Left lobe of liver (tissue), 2 donors: ENCODE data around the gene ARF4. TPM values are rescaled to one million over a fixed set of nuclear protein-coding genes. Genes with fewer than 3 reads are reported as not detected.
A peak's percentile ranks its signal among the peaks of the same experiment; 100 is the strongest.

Source experiments
- ATAC-seq: fragments of 200-7000 bp; cut with Tn5 transposase; one replicate; pipeline ENCODE4 v1.9.1; 2020; ENCODE audit warnings: mild to moderate bottlenecking, moderate library complexity
- DNase-seq: peaks from one replicate; pipeline ENCODE4 v3.0.0-alpha.2; 2020; ENCODE audit warnings: low spot score
- total RNA-seq: library from RNA; stranded (reverse); gene quantifications from one replicate; pipeline ENCODE4 v1.2.1, GENCODE V29; 2021
- donor health status: DM: no; HTN: no; CAD: no; lungs with moderate emphysema.
- donor health status: DM: no; HTN: yes; CAD: no.

ARF4 gene
- total RNA-seq, 1 donor from 2014 or later, result 62.3 TPM

DNA sequence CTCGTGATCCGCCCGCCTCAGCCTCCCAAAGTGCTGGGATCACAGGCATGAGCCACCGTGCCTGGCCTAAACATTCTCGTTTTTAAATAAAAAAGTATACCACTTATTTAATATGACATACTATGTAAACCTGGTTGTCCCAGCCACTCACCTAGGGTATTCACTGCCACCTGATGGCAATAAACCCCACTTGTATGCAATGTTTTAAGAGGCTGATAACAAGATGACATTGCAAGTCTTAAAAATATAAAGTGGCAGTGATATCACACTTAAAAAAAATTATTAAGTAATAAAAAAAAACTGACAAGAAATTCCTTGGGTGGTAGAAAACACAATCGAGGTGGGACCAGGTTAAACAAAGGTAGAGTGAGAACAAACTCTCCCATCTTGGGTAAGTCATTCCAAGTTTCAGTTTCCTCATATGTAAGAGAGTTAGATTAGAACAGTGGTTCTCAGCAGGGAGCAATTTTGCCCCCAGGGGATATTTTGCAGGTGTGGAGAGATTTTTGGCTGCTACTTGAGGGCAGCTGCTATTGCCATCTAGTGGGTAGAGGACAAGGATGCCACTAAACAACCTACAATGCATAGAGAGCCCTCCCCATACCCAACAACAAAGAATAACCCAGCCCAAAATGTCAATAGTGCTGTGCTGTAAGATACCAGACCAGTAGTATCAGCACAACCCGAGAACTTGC is 14.5 kb downstream of the ARF4 start:
- ATAC-seq (no peak), DNase-seq (no peak)

DNA sequence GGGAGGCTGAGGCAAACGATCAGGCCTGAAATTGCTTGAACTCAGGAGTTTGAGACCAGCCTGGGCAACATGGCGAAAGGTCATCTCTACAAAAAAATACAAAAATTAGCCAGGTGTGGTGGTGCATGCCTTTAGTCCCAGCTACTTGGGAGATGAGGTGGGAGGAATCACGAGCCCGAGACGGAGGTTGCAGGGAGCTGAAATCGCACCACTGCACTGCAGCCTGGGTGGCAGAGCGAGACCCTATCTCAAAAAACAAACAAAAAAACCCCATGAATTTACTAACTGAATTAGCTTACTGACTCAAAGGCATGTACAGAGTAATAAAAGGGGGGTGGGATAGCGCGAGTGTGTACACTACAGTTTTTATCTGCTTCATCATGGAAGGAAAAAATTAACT is 19.3 kb downstream of the ARF4 start:
- ATAC-seq (no peak), DNase-seq (no peak)

DNA sequence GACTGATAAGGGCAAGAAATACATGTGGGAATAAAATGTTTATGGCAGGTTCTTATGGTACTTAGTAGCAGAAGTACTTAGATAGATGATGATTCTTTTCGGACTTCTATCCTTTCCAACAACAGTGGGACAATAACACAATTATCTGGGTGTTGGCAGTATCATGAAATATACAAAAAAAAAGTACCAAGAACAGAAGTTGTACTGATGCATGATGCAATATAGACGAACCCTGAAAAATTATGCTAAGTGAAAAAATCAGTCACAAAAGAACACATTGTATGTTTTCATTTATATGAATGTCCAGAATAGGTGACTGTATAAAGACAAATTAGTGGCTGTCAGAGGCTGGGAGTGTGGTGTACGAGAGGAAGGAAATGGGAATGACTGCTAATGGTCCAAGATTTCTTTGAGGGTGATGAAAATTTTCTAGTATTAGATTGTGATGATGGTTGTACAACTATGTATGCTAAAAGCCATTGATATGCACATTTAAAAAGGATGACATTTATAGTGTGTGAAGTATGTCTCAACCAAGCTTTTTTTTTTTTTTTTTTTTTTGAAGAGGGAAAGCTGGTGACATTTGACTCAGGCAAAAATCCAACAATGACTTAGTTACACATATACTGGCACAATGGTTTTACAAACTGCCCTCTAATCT is 21.0 kb downstream of the ARF4 start:
- DNase-seq (no peak), ATAC-seq (no peak)

DNA sequence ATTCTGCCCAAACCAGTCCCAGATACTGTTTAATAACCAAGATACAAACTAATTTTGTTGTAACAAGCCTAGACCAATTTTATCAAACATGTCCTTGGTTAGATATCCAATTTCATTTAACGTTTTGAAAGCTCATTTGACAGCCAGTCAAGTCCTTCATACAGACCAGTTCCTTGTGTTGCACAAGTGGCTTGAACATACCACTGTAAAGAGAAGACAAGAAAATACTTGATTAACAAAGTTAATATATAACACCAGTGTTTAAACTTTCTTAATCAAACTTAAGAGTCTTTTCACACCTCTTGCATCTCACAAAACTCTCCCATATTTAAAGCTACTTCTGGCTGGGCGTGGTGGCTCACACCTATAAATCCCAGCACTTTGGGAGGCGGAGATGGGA is 25.0 kb downstream of the ARF4 start:
- ATAC-seq (no peak), DNase-seq (no peak)

DNA sequence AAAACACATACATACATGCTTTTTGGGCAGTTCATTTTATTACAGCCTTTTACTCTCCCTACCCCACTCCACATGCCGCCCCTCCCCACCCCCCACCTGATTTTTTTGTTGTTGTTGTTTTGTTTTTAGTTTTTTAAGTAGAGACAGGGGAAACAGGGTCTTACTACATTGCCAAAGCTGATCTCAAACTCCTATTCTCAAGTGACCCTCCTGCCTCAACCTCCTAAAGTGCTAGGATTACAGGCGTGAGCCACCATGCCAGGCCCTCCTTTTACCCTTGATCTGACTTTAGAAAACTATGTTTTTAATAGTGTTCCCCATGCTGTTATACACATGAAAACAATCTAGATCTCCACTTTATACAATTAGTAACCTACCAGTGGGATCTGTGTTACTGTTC is 26.3 kb downstream of the ARF4 start:
- ATAC-seq, result no peak
- no peak for DNase-seq

DNA sequence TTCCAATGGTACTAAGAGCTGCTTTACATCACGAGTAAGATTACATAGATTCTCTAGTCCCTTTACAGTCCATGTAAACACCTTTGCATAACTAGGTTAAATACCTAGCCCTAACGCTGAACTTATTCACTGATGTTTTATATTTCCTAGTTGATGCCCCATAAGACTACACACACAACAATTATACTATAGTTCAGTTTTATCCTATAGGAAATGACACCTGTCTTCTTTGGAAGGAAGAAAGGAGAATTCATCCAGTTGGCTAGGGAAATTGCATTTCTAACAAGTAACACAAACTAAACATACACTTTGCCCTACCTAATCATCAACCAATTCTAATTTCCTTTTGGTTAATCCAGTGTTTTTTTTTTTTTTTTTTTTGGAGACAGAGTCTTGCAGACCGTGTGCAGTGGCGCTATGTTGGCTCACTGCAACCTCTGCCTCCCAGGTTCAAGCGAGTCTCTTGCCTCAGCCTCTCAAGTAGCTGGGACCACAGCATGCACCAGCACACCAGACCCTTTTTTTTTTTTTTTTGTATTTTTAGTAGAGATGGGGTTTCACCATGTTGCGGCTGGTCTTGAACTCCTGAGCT is 27.2 kb downstream of the ARF4 start:
- peak; percentile 38 for ATAC-seq
- DNase-seq, result no peak

DNA sequence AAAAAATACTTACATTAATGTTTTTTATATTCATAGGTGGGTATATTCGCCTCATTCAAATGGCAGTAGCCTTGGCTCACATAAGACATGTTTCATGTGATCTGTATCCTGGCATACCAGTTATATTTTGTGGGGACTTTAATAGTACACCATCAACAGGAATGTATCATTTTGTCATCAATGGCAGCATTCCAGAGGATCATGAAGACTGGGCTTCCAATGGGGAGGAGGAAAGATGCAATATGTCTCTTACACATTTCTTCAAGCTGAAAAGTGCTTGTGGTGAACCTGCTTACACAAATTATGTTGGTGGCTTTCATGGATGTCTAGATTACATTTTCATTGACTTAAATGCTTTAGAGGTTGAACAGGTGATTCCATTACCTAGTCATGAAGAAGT is 37.6 kb downstream of the ARF4 start:
- ATAC-seq (no peak), DNase-seq (no peak)

DNA sequence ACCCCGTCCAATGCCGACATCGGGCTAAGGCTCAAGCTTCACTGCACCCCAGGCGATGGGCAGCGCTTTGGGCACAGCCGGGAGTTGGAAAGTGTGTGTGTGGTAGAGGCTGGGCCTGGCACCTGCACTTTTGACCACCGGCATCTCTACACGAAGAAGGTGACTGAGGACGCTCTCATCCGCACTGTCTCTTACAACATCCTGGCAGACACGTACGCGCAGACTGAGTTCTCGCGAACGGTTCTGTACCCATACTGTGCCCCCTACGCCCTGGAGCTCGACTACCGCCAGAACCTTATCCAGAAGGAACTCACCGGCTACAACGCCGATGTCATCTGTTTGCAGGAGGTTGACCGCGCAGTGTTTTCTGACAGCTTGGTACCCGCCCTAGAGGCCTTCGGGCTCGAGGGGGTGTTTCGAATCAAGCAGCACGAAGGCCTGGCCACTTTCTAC is 40.0 kb downstream of the ARF4 start:
- peak; percentile 48 for DNase-seq
- ATAC-seq, result peak; percentile 24

DNA sequence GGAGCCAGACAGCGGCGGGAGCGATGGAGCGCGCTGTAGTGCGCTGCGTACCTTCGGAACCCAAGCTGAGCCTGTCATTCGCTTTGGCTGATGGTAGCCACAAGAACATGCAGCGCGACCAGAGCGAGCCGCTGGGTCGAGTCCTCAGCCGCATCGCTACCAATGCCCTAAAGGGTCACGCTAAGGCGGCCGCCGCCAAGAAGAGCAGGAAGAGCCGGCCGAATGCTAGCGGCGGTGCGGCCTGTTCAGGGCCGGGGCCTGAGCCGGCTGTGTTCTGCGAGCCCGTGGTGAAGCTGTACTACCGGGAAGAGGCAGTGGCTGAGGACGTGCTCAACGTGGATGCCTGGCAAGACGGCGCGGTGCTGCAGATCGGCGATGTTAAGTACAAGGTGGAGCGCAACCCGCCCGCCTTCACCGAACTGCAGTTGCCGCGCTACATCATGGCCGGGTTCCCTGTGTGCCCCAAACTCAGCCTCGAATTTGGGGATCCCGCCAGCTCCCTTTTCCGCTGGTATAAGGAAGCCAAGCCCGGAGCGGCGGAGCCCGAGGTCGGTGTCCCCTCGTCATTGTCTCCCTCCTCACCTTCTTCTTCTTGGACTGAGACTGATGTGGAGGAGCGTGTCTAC is 40.6 kb downstream of the ARF4 start:
- ATAC-seq (peak; percentile 60), DNase-seq (no peak)

DNA sequence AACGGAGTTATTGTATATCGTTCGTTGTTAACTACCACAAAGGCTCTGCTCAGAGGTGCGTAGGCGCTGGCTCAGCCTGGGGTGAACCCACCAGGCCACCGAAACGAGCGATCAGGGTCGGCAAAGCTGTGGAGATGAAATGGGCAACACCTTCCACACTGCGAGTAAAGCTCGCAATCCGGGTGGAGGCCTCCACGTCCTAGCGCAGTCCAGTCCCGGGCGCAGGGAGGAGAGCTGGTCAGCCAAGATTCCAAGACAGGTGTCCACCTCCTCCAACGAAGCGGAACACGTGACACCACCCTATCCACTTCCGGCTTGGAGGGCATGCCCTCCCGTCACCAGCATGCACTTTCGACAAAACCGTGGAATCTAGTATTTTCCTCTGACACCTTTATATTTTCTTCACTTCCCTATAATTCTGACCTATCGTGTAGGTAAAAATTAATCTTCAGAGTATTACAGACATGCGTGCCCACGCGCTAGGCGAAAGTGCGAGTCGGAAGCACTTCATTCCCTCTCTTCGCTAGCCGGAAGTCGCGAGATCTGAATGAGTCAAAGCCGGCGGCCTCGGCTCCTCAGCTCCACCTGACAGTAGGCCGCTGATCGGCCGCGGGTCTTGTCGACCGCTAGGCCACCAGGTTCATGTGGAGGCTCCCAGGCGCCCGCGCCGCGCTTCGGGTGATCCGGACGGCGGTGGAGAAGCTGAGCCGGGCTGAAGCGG is 41.2 kb downstream of the ARF4 start, which contains the start of gene PDE12:
Gene PDE12 (plus strand): TSS at position 537 of the 721 bp plus-strand sequence. CDS start 106 bp downstream, at position 643.
- DNase-seq (peak; percentile 89), ATAC-seq (peak; percentile 92)

DNA sequence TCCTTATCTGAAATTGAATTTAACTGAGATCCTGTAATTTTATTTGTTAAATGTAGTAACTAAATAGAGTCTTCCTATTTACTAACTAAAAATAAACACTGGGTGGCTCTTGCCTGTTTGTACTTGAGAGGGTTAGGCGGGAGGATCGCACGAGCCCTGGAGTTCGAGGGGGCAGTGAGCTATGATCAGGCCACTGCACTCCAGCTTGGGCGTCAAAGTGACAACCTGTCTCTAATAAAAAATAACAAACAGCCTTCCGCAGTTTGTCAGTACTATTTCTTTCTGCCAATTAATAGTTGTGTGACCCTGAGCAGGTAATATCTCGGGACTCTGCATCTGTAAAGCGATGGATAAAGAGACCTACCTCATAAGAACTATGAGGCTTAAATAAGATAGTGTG is 41.8 kb downstream of the ARF4 start:
- peak; percentile 39 for ATAC-seq
- DNase-seq, result no peak

DNA sequence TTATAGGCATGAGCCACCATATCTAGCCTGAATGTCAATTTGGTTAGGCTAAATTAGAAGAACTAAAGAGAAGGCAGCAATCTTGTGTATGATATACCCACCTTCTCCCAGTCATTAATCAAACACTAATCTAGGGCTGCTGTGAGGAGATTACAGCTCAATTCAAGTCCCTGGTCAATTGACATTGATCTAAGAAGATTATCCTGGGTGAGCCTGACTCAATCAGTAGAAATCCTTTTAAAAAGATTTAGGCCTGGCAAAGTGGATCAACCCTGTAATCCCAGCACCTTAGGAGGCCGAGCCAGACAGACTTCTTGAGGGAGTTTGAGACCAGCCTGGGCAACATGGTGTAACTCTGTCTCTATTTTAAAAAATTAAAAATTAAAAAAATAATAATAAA is 50.5 kb downstream of the ARF4 start:
- ATAC-seq (no peak), DNase-seq (no peak)

DNA sequence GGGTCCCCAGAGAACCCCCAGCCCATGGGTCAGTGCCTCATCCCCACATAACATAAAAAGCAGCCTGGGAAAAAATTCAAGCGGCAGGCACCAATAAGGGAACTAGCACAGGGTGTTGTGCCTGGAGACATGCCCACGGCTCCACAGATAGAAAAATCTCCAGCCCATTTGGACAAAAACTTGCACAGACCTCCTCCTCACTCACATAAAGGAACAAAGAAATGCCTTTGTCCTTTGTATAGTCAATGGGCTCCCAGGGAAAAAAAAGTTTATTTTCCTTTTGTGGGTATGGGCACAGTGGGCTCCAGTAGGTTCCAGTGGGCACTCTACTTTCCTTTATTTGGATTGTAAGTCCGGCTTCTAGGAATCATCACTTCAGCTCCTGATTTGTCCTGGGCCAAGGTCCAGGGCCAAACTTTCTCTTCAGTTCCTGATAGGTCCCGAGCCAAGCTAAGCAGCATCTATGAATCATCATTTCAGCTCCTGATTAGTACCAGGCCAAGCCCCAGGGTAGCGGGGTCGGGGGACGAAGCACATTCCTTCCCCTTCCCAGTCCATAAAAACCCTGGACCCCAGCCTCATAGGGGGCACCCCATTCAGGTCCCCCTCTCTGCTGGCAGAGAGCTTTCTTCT is 51.4 kb downstream of the ARF4 start:
- DNase-seq (no peak), ATAC-seq (peak; percentile 13)

DNA sequence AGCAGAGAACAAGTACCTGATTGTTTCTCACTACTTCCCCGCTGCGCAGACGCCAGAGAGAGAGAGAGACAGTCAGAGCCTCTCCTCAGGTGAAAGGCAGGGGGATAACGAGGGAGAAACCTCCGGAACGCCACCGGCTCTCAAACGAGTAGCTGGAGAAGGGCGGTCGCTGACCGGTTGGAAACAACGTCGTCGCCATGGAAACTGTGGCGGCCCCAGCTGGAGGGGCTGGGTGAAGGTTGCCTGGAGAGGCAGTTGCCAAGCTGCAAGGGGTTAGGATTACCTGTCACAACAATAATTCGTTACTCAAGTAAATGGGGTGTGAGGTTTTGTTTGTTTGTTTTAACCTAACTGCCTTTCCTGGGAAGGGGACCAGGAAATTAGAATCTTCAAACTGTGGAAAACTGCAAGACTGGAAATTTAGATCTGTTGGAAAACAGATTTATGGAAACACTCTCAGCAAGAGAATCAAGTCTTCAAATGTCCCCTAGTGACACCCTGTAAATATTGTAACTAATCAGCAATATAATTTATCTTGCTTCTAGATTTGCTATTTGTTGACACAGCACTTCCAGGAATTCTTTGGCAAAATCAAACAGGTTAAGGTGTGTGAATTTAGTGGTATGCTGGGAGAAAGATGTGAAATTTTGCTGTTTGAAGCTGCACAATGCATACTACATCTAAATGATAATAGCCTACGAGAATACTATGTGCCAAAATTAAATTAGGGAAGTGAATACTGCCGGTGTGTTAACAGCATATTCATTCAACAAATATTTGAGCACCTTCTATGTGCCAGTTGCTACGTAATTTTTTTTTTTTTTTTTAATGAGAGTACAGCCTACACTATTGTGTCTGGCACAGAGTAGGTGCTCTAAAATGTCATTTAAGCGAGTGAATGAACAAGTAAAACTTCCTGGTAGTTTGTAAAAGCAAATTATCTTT is 52.7 kb downstream of the ARF4 start, which contains the start of gene DNAH12:
Gene DNAH12 (minus strand): TSS at position 164 of the 945 bp plus-strand sequence. CDS start 1,474 bp downstream, outside the sequence.
- no peak for DNase-seq
- ATAC-seq, result peak; percentile 51

DNA sequence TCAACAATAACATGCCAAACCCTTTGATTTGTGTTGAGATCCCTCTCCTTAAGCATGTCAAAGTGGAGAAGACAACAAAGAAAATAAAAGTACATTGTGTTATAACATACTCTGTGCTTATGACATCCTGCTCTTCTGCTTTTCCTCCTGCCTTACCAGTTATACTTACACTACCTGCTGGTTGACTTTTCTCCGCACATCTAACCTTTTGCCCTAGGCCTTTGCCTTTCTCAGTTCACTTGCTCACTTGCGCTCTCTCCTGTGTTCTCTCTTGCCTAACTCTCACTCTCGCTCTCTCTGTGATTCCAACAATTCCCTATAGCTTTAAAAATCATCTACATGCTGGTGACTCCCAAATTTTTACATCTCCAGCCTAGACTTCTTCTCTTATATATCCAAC is 58.7 kb downstream of the ARF4 start:
- DNase-seq, result no peak
- no peak for ATAC-seq

DNA sequence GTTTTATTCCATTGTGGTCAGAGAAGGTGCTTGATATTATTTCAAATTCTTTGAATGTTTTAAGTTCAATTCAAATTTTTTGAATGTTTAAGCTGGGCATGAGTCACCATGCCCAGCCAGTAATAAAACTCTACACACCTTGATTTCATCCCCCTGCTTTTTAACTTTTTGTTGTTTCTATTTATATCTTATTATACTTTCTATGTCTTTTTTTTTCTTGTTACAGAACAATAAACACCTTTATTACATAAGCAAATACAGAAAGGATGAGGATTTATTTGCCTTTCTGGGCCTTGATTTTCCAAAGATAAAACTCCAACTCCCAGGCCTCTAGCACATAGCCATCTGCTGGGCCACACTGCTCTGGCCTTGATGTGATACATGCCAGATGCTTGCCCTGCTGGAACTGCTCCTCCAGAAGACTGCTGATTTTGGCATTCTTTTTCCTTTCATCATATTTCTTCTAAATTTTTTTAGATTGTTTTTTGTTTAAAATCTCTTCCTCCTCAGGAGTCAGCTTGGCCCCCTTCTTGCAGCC is 67.0 kb downstream of the ARF4 start:
- DNase-seq (no peak), ATAC-seq (no peak)
